Uterus (tissue), 4 donors: Measurements from ENCODE around the gene NKX2-2. TPM values are rescaled to one million over a fixed set of nuclear protein-coding genes. Genes with fewer than 3 reads are reported as not detected.

Experiments
- DNase-seq, 2 donors: peaks; one replicate each; pipeline ENCODE4 v3.0.0-alpha.2; 2019 to 2020
- H3K27ac ChIP-seq, 2 donors: fragments of 200-600 bp; sonication (generic); 1 replicate in 1 of 2; 2 replicates in 1 of 2; pipeline ENCODE4 v1.5.1; 2016 to 2018
- H3K27me3 ChIP-seq, 2 donors: fragments of 200-600 bp; sonication (generic); one replicate each; pipeline ENCODE4 v1.5.1; 2018 to 2019; ENCODE audit warnings: control low read depth in 1 of 2
- H3K36me3 ChIP-seq, 2 donors: fragments of 200-600 bp; sonication (generic); one replicate each; pipeline ENCODE4 v1.5.1; 2019; ENCODE audit warnings: control low read depth in 1 of 2
- H3K4me1 ChIP-seq, 2 donors: fragments of 200-600 bp; sonication (generic); one replicate each; pipeline ENCODE4 v1.5.1; 2018 to 2019; ENCODE audit warnings: control low read depth in 1 of 2
- H3K4me3 ChIP-seq, 2 donors: fragments of 200-600 bp; sonication (generic); 1 replicate in 1 of 2; 2 replicates in 1 of 2; pipeline ENCODE4 v1.5.1; 2018 to 2019; ENCODE audit warnings: mild to moderate bottlenecking in 1 of 2
- H3K9me3 ChIP-seq, 2 donors: fragments of 200-600 bp; sonication (generic); one replicate each; pipeline ENCODE4 v1.5.1; 2019; ENCODE audit warnings: control low read depth in 1 of 2
- CTCF ChIP-seq, 4 experiments: fragments of 200-600 bp in 2 of 4; fragments of 450-650 bp in 2 of 4; sonication (generic) in 2 of 4; IDR thresholded peaks; one replicate each; pipeline ENCODE4 v1.5.1; 2016 to 2019; ENCODE audit warnings: antibody characterized with exemption in 4 of 4, mild to moderate bottlenecking in 2 of 4, moderate library complexity in 1 of 4
- POLR2A ChIP-seq, 2 donors: fragments of 450-650 bp; IDR thresholded peaks; one replicate each; pipeline ENCODE4 v1.6.1; 2016; ENCODE audit warnings: antibody characterized with exemption in 2 of 2, mild to moderate bottlenecking in 1 of 2, moderate library complexity in 1 of 2
- intact Hi-C: fragments of 100-400 bp; cut with DNase I; formaldehyde crosslinking; loops from one replicate; pipeline ENCODE4 v1.15.1; 2023; ENCODE audit warnings: low total_unique reads
- total RNA-seq, 4 donors: library from RNA; depleted of rRNA in 3 of 4; stranded (reverse); fragments of >200 nt in 3 of 4; gene quantifications; one replicate each; pipeline versions ENCODE4 v1.1.0 to v1.2.4, GENCODE V29; 2014 to 2023
- donor health status: DM: yes; HTN: yes; CAD: no.

NKX2-2 gene
- total RNA-seq, 4 donors from 2014 or later = not detected

GRCh38 chr20:21505161-21505809, 8.6 kb downstream of the NKX2-2 start:
- no peak overlapping the region for H3K27ac ChIP-seq
- peak in 1 of 2 donors; percentile 41 for DNase-seq
- no peaks in the 10 kb centered on the region for H3K36me3 ChIP-seq
- H3K27me3 ChIP-seq = peaks cover 10 to 34% of the 10 kb centered on the region in 2 donors
- H3K4me3 ChIP-seq = no peak overlapping the region
- TF ChIP-seq POLR2A (IDR thresholded peaks at IDR 0.05) = no peak
- peak; percentile 82 to 94 (median 88) for TF ChIP-seq CTCF (IDR thresholded peaks at IDR 0.05)
- H3K9me3 ChIP-seq = no peaks in the 10 kb centered on the region
- peaks cover 0 to 16% of the 10 kb centered on the region in 2 donors for H3K4me1 ChIP-seq
- intact Hi-C loops = loop anchor here (5.0 to 10.0 kb wide), 2 partner anchors 268 to 640 kb away; no protein-coding TSS in a partner anchor

GRCh38 chr20:21504323-21504722, 9.5 kb downstream of the NKX2-2 start:
- Histone ChIP-seq H3K36me3 (no peaks in the 10 kb centered on the region), H3K27ac (no peak overlapping the region), H3K27me3 (peaks cover 10 to 32% of the 10 kb centered on the region in 2 donors), H3K9me3 (no peaks in the 10 kb centered on the region), H3K4me1 (peaks cover 0 to 10% of the 10 kb centered on the region in 2 donors), H3K4me3 (no peak overlapping the region)
- DNase-seq = no peak
- no peak for TF ChIP-seq CTCF (IDR thresholded peaks at IDR 0.05)
- TF ChIP-seq POLR2A (IDR thresholded peaks at IDR 0.05) = no peak
- intact Hi-C loops = loop anchor here (10.0 kb wide), 1 partner anchor 640 kb away; no protein-coding TSS in a partner anchor

GRCh38 chr20:21503345-21503744, 10.5 kb downstream of the NKX2-2 start:
- H3K9me3 ChIP-seq = no peaks in the 10 kb centered on the region
- H3K4me1 ChIP-seq = peaks cover 0 to 9% of the 10 kb centered on the region in 2 donors
- H3K4me3 ChIP-seq = no peak overlapping the region
- no peak for DNase-seq
- H3K36me3 ChIP-seq = no peaks in the 10 kb centered on the region
- TF ChIP-seq CTCF (IDR thresholded peaks at IDR 0.05) (no peak), POLR2A (IDR thresholded peaks at IDR 0.05) (no peak)
- H3K27ac ChIP-seq = no peak overlapping the region
- H3K27me3 ChIP-seq = peaks cover 10 to 22% of the 10 kb centered on the region in 2 donors
- intact Hi-C loops = loop anchor here (10.0 kb wide), 1 partner anchor 639 kb away; no protein-coding TSS in a partner anchor

GRCh38 chr20:21501184-21501583, 12.7 kb downstream of the NKX2-2 start:
- no peak for DNase-seq
- no peak overlapping the region for H3K4me3 ChIP-seq
- TF ChIP-seq POLR2A (IDR thresholded peaks at IDR 0.05) (no peak), CTCF (IDR thresholded peaks at IDR 0.05) (no peak)
- H3K9me3 ChIP-seq = no peaks in the 10 kb centered on the region
- H3K36me3 ChIP-seq = no peaks in the 10 kb centered on the region
- intact Hi-C loops = loop anchor here (10.0 kb wide), 1 partner anchor 636 kb away; no protein-coding TSS in a partner anchor
- H3K27ac ChIP-seq = no peak overlapping the region
- H3K27me3 ChIP-seq = peaks cover 4 to 7% of the 10 kb centered on the region in 2 donors
- H3K4me1 ChIP-seq = peaks cover 0 to 6% of the 10 kb centered on the region in 2 donors

- Histone ChIP-seq H3K27me3 (peaks cover 1 to 4% of the 10 kb centered on the region in 2 donors), H3K4me3 (no peak overlapping the region), H3K9me3 (no peaks in the 10 kb centered on the region), H3K36me3 (no peaks in the 10 kb centered on the region), H3K27ac (no peak overlapping the region), H3K4me1 (peaks cover 0 to under 1% of the 10 kb centered on the region in 2 donors)
- intact Hi-C loops = loop anchor here (10.0 kb wide), 1 partner anchor 636 kb away; no protein-coding TSS in a partner anchor
- no peak for DNase-seq
- TF ChIP-seq POLR2A (IDR thresholded peaks at IDR 0.05) = no peak
- TF ChIP-seq CTCF (IDR thresholded peaks at IDR 0.05) = no peak
These were observed 13.3 kb downstream of the NKX2-2 start for GRCh38 chr20:21500599-21500998.
